ENCODE results near the gene EEF1E1. TPM values are rescaled to one million over a fixed set of nuclear protein-coding genes. Genes with fewer than 3 reads are reported as not detected.
"Not testable (repeated sequence)": the region's sequence is repeated elsewhere in the genome, so short reads cannot be mapped to it uniquely, and the experiment has no call there.

EEF1E1 gene
- total and polyA plus RNA-seq, 7 experiments from 2014 or later: 10.2 to 74.2 (median 23.0) TPM

DNA sequence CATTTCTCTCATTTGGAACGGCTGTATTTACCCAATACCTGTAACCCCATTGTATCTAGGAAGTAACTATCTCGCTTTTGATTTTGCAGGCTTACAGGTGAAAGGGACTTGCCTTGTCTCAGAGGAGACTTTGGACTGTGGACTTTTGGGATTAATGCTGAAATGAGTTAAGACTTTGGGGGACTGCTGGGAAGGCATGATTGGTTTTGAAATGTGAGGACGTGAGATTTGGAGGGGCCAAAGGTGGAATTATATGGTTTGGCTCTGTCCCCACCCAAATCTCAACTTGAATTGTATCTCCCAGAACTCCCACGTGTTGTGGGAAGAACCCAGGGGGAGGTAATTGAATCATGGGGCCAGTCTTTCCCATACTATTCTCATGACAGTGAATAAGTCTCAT is 56.6 kb downstream of the EEF1E1 start:
- H3K4me1 ChIP-seq (ENCODE audit: control insufficient read depth in 2 of 2, insufficient read depth in 2 of 2, low read length in 2 of 2): not testable (repeated sequence)

GRCh38 chr6:8043221-8043620 is 59.1 kb downstream of the EEF1E1 start:
- Mint-ChIP-seq H3K4me3 (no peak overlapping the region), H3K36me3 (peaks cover 29 to 89% (median 75%) of the 10 kb centered on the region in 5 donors), H3K9me3 (peaks cover 0 to 36% (median 10%) of the 10 kb centered on the region in 11 donors), H3K4me1 (peaks cover 0 to 28% (median 12%) of the 10 kb centered on the region in 7 donors), H3K27me3 (no peaks in the 10 kb centered on the region), H3K27ac (peak overlapping the region in 1 of 9 donors; percentile 14)
- Histone ChIP-seq H3K4me1 (ENCODE audit: control insufficient read depth in 2 of 2, insufficient read depth in 2 of 2, low read length in 2 of 2) (no peaks in the 10 kb centered on the region), H3K27ac (ENCODE audit: low read depth, low read length) (no peak overlapping the region), H3K36me3 (ENCODE audit: control insufficient read depth in 2 of 3, insufficient read depth in 3 of 3, low read length in 3 of 3) (peaks cover 0 to 30% (median 0%) of the 10 kb centered on the region in 3 experiments), H3K9me3 (ENCODE audit: control insufficient read depth in 2 of 3, low read length in 3 of 3) (peaks cover 0 to 3% (median 0%) of the 10 kb centered on the region in 3 experiments), H3K4me3 (ENCODE audit: low read length) (no peak overlapping the region), H3K27me3 (ENCODE audit: control insufficient read depth in 2 of 2, insufficient read depth in 2 of 2, low read length in 2 of 2) (no peaks in the 10 kb centered on the region)
- CTCF ChIA-PET: no interaction called here
- ATAC-seq (peak; percentile 32), DNase-seq (no peak)
- intact Hi-C loops (cut with micrococcal nuclease): no loop called here
- POLR2A ChIA-PET: no interaction called here

More for the DNA sequence above, 56.6 kb downstream of the EEF1E1 start:
- H3K36me3 ChIP-seq (ENCODE audit: control insufficient read depth in 2 of 3, insufficient read depth in 3 of 3, low read length in 3 of 3): peaks cover 0 to 19% (median 0%) of the 10 kb centered on the region in 3 experiments
- Mint-ChIP-seq H3K36me3 (peaks cover 18 to 77% (median 63%) of the 10 kb centered on the region in 5 donors), H3K4me1 (peaks cover 0 to 21% (median 5%) of the 10 kb centered on the region in 7 donors), H3K9me3 (peaks cover 0 to 36% (median 9%) of the 10 kb centered on the region in 11 donors)
- H3K27me3 Mint-ChIP-seq; H3K4me3 Mint-ChIP-seq; ATAC-seq; POLR2A ChIA-PET; intact Hi-C loops (cut with micrococcal nuclease); H3K27ac Mint-ChIP-seq; DNase-seq; CTCF ChIA-PET; H3K27me3 ChIP-seq (ENCODE audit: control insufficient read depth in 2 of 2, insufficient read depth in 2 of 2, low read length in 2 of 2); H3K9me3 ChIP-seq (ENCODE audit: control insufficient read depth in 2 of 3, low read length in 3 of 3); H3K4me3 ChIP-seq (ENCODE audit: low read length); H3K27ac ChIP-seq (ENCODE audit: low read depth, low read length): not testable (repeated sequence)

GRCh38 chr6:8041913-8042583 is 60.3 kb downstream of the EEF1E1 start:
- Mint-ChIP-seq H3K27ac (no peak overlapping the region), H3K9me3 (peaks cover 0 to 30% (median 9%) of the 10 kb centered on the region in 11 donors), H3K4me3 (no peak overlapping the region), H3K27me3 (no peaks in the 10 kb centered on the region), H3K36me3 (peaks cover 23 to 89% (median 74%) of the 10 kb centered on the region in 5 donors), H3K4me1 (peaks cover 9 to 32% (median 19%) of the 10 kb centered on the region in 7 donors)
- Histone ChIP-seq H3K36me3 (ENCODE audit: control insufficient read depth in 2 of 3, insufficient read depth in 3 of 3, low read length in 3 of 3) (peaks cover 0 to 30% (median 0%) of the 10 kb centered on the region in 3 experiments), H3K27ac (ENCODE audit: low read depth, low read length) (no peak overlapping the region), H3K4me1 (ENCODE audit: control insufficient read depth in 2 of 2, insufficient read depth in 2 of 2, low read length in 2 of 2) (no peaks in the 10 kb centered on the region), H3K27me3 (ENCODE audit: control insufficient read depth in 2 of 2, insufficient read depth in 2 of 2, low read length in 2 of 2) (no peaks in the 10 kb centered on the region), H3K4me3 (ENCODE audit: low read length) (no peak overlapping the region), H3K9me3 (ENCODE audit: control insufficient read depth in 2 of 3, low read length in 3 of 3) (peaks cover 0 to 3% (median 0%) of the 10 kb centered on the region in 3 experiments)
- DNase-seq: no peak
- CTCF ChIA-PET: no interaction called here
- ATAC-seq: no peak
- POLR2A ChIA-PET: no interaction called here
- intact Hi-C loops (cut with micrococcal nuclease): no loop called here

GRCh38 chr6:8034107-8034506 is 68.2 kb downstream of the EEF1E1 start:
- H3K4me3 ChIP-seq (ENCODE audit: low read length); H3K36me3 ChIP-seq (ENCODE audit: control insufficient read depth in 2 of 3, insufficient read depth in 3 of 3, low read length in 3 of 3); H3K9me3 ChIP-seq (ENCODE audit: control insufficient read depth in 2 of 3, low read length in 3 of 3); ATAC-seq; CTCF ChIA-PET; DNase-seq; H3K4me1 ChIP-seq (ENCODE audit: control insufficient read depth in 2 of 2, insufficient read depth in 2 of 2, low read length in 2 of 2); H3K27me3 Mint-ChIP-seq; H3K4me3 Mint-ChIP-seq; intact Hi-C loops (cut with micrococcal nuclease); H3K27me3 ChIP-seq (ENCODE audit: control insufficient read depth in 2 of 2, insufficient read depth in 2 of 2, low read length in 2 of 2); POLR2A ChIA-PET; H3K27ac Mint-ChIP-seq; H3K27ac ChIP-seq (ENCODE audit: low read depth, low read length): not testable (repeated sequence)
- H3K4me1 Mint-ChIP-seq: peaks cover 18 to 78% (median 69%) of the 10 kb centered on the region in 7 donors
- H3K9me3 Mint-ChIP-seq: peaks cover 0 to 13% (median 7%) of the 10 kb centered on the region in 11 donors
- H3K36me3 Mint-ChIP-seq: peaks cover 17 to 76% (median 56%) of the 10 kb centered on the region in 5 donors

GRCh38 chr6:8030920-8031319 is 71.4 kb downstream of the EEF1E1 start:
- POLR2A ChIA-PET: no interaction called here
- peaks cover 0 to 5% (median 0%) of the 10 kb centered on the region in 3 experiments for H3K36me3 ChIP-seq (ENCODE audit: control insufficient read depth in 2 of 3, insufficient read depth in 3 of 3, low read length in 3 of 3)
- H3K4me1 ChIP-seq (ENCODE audit: control insufficient read depth in 2 of 2, insufficient read depth in 2 of 2, low read length in 2 of 2): no peaks in the 10 kb centered on the region
- Mint-ChIP-seq H3K36me3 (peaks cover 8 to 63% (median 45%) of the 10 kb centered on the region in 5 donors), H3K4me1 (peaks cover 15 to 73% (median 51%) of the 10 kb centered on the region in 7 donors), H3K4me3 (peak overlapping the region in 1 of 10 donors; percentile 27), H3K27ac (peak overlapping the region in 1 of 9 donors; percentile 23), H3K9me3 (peaks cover 0 to 13% (median 5%) of the 10 kb centered on the region in 11 donors), H3K27me3 (no peaks in the 10 kb centered on the region)
- intact Hi-C loops (cut with micrococcal nuclease): no loop called here
- H3K27me3 ChIP-seq (ENCODE audit: control insufficient read depth in 2 of 2, insufficient read depth in 2 of 2, low read length in 2 of 2): no peaks in the 10 kb centered on the region
- ATAC-seq (no peak), DNase-seq (no peak)
- H3K27ac ChIP-seq (ENCODE audit: low read depth, low read length): no peak overlapping the region
- no peaks in the 10 kb centered on the region for H3K9me3 ChIP-seq (ENCODE audit: control insufficient read depth in 2 of 3, low read length in 3 of 3)
- CTCF ChIA-PET: no interaction called here
- H3K4me3 ChIP-seq (ENCODE audit: low read length): no peak overlapping the region

Other genes starting within 250 kb of the EEF1E1 start
- gene TXNDC5, start 191.8 kb downstream of the EEF1E1 start, total RNA-seq: 10 to 100 TPM; 11.5 to 48.6 (median 34.8) TPM
- gene TXNDC5, start 191.8 kb downstream of the EEF1E1 start, polyA plus RNA-seq: 10 to 100 TPM; 16.7 to 21.4 TPM
- gene BLOC1S5, start 38.2 kb downstream of the EEF1E1 start, total RNA-seq: 10 to 100 TPM in 4 of 5 experiments, 1 to 10 TPM in 1; 9.6 to 26.2 (median 22.6) TPM
- gene BLOC1S5, start 38.2 kb downstream of the EEF1E1 start, polyA plus RNA-seq: 10 to 100 TPM; 31.4 to 39.2 TPM

All from naive thymus-derived CD4-positive, alpha-beta T cell (primary cell).